GM20431 (cell line): ENCODE results near the gene MLPH.

ENCODE experiments used
- in situ Hi-C: fragments of 300-500 bp; cut with MseI, MboI; formaldehyde crosslinking; loops from one replicate; pipeline ENCODE4 v1.15.0; 2020; ENCODE audit warnings: low sequenced_read_pairs; ENCODE audit not compliant: unreplicated experiment

The MLPH gene

DNA sequence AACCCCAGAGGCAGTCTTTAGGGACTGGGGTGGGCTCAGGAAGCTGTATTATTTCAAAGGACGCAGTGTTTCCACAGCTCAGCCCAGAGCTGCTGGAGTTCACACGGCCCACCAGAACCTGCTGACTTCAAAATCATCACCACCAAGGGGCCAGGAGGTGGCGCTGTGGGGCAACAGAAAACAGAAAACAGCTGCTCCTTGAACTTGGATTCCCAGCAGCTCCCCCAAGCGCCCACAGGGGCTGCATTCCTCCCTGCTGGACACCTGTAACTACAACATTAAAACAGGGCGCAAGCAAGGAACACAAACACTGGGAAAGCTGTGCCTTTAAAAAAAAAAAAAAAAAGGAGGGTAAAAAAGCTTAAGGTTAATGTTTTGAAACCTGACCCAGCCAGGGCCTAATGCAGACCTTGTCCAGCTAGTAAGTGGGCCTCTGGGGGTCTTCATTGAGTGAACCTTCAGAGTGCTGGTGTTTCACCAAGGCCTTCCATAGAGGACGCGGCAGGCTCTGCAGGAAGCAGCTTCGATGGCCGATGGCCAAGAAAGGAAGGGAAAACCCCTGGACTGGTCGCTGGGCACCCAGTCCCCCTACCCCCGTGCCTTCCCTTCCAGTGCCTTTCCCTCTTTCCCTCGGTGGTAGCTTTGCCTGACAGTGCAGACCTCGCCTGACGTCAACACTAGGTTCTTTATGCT is 25.9 kb downstream of the MLPH start:
- in situ Hi-C loops, result loop anchor here (5.0 kb wide), 1 partner anchor 49 kb away; no protein-coding TSS in a partner anchor

DNA sequence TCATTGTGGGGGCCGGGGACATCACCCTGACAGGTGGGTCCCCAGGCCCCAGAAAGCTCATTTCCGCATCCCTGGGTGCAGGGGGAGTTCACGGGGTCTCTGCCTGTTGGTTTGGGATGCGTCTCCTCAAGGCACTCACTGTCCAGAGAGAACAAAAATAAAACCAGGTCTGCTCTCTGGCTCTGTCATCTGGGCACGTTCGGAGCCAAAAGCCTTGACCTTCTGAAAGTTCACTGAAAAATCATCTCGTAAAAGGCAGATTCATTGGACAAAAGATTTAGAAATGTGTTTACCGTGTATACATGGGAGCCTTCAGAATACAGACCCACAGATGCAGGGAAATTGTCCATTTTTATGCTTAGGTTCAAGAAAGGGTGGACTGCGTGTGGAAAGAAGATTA is 26.6 kb downstream of the MLPH start:
- in situ Hi-C loops, result loop anchor here (5.0 kb wide), 1 partner anchor 49 kb away; no protein-coding TSS in a partner anchor

DNA sequence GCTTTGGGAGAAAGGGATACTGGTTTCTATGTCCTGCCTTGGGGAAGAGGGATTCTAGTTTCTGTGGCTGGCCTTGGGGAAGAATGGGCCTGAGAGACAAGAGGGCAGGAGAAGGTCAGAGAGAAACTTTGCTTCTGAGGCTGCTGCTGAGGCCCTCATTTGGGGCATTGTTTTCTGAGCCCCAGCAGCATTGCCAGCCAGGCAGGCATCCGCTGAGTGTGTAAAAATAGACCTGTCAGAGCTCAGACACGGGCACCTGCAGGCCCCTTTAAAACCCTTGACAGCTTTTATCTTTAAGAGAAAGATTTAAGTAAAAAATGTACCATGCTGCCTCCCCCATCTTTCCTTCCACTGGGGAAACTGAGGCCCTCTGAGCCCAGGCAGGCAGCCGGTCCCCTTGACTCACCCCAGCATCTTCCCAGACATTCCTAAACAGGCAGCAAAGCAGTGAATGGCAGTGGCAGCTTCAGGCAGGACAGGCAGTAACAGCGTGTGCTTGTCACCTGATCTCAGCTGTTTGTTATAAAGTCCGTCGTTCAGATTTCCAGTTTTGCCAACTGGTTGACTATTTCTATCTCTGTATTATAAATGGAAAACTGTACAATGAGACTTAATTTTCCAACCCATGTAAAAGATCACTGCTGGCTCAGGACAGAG is 27.6 kb downstream of the MLPH start:
- in situ Hi-C loops, result loop anchor here (5.0 kb wide), 1 partner anchor 48 kb away; no protein-coding TSS in a partner anchor

DNA sequence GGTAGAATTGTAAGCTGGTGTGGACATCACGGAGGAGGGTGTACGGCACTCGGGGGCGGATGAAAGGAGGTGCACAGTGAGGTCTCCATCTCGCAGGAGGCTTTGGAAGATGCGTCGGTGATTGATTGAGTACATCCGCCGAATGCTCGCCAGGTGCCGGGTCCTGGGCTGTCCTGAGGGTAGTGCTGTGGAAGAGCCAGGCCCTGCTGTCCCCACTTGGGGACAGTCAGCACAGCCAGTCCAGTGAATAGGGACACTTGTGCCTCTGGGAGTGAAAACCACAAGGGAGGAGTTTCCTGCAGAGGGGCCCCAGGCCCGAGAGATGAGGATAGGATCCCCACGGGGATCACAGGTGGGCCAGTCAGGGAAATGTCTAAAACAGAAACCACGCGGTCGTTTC is 28.1 kb downstream of the MLPH start:
- in situ Hi-C loops, result no loop called here

DNA sequence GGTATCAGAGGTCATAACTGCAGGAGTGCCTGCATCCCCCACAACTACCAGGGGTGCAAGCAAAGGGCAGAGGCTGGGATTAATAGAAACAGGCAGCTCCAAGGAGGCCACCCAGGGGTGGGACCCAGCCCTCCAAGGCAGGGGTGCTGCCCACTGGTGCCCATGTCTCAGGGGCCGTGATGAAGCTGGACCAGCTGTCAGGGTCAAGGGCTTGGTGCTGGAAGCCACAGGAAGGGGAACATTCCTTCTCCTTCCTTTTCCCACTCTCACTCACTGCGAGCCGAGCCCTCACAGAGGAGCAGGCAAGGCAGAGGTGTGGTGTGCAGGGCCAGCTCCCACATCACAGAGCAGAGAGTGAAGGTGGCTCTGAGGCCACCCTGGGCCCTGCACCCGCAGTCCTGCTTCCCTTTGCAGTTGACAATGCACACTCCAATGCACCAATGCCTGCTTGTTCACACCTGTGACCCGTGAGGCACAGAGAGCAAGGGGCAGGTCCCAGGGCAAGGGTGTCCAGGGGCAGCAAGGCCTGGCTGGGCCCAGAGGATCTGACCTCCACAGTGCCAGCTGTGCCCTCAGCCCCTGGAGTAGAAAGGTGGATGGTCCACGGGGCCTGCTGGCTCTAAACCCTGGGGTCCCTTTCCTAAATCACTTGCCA is 28.7 kb downstream of the MLPH start:
- in situ Hi-C loops, result no loop called here

DNA sequence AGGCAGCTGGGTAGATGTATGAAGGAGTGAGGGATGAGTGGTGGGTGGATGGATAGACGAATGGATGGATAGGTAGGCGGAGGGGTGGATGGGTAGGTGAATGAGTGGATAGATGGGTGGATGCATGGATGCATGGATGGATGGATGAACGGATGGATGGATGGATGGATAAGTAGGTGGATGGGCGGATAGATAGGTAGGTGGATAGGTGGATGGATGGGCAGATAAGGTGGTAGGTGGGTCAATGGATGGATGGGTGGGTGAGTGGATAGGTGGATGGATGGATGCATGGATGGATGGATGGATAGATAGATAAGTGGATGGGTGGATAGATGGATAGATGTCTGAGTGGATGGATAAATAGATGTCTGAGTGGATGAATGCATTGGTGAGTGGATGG is 30.1 kb downstream of the MLPH start:
- in situ Hi-C loops, result no loop called here

DNA sequence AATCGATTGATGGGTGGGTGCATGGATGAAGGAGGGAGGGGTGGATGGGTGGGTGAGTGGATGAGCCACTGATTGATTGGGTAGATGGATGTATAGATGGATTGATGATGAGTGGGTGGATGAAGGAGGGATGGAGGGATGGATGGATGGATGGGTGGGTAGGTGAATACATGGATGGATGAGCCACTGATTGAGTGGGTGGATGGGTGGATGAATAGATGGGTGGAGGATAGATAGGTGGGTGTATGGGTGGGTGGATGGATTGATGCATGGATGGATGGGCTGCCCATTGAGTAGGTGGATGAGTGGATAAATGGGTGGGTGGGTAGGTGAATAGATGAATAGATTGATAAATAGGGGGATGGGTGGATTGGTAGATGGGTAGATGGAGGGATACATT is 30.9 kb downstream of the MLPH start:
- in situ Hi-C loops, result no loop called here

DNA sequence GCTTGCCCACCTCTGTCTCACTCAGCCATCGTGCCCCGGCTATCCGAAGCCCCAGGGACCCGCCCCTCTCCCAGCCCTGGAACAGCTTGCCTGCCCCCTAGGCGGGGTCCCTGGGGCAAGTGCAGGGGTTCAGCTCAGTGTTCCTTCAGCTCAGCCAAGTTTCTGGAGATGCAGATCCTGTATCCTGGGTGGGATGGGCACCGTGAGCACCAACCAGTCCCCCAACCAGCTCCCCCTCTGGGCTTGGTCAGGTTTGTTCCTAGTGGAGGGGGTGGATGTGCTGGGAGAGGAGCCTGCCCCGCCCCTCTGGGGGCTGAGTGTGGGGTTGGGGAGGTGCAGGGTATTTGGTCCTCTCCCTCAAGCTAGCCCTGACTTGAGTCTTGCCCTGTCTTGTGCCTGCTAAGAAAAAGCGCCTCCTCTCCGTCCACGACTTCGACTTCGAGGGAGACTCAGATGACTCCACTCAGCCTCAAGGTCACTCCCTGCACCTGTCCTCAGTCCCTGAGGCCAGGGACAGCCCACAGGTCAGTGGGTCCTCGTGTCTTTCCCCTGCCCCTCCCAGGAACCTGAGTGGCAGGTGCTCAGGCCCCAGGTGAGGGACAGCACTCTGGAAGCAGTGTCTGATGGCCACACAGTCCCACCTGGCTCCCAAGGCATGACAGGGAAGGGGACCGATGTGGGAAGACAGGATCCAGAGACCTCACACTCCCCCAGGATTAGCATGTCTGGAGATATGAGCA is 32.6 kb downstream of the MLPH start:
- in situ Hi-C loops, result no loop called here

DNA sequence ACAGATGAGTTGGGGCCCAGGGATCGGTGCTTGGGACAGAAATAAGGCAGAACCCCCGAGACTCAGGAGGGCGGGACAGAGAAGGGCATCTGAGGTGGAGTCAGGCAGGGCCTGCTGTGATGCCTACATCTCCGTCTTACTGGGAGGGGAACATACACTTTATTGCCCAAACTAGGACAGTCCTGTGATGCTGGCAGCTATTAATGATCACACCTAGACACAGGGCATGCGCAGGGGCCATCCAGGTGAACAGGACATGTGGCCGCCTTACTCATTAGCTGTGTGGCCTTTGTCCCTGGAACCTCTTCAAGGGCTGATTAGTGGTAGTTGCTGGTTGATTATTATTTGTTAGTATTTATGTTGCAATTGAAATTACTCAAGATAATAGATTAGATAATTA is 33.2 kb downstream of the MLPH start:
- in situ Hi-C loops, result no loop called here

DNA sequence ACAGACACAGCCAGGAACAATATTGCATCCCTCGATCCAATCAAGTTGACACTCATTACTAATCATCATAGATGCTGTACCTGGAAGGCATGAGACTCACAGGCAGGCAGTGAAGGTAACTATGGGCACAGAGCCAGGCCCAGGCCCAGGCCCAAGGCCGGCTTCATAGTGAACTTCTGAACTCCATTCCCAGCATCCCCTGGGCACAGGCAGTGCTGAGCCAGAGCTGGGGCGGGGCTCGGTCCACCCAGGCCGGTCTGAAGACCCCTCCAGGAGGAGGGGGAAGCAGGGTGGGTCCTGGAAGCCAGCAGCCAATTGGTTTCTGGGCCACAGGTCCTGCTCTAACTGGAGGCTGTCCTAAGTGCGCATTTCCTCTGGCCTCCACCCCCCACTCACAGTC is 37.6 kb downstream of the MLPH start:
- in situ Hi-C loops, result no loop called here

DNA sequence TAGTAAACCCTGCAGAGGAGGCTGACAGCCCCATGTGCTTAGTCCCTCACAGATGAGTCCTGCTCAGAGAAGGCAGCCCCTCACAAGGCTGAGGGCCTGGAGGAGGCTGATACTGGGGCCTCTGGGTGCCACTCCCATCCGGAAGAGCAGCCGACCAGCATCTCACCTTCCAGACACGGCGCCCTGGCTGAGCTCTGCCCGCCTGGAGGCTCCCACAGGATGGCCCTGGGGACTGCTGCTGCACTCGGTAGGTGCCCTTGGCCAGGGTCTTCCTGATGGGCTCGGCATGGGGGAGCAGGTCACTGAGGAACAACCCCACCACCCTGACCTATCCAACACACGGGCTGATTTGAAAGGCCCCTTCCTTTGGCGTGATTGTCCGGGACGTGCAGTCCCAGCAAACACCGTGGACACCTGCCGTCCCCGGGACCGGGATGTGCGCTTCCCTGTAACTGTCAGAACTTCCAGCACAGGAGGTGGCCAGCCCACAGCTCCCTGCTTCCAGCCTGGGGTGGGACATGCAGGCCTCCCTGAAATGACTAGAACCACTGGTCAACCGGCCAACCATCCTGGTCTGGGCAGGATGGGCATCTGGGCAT is 38.6 kb downstream of the MLPH start:
- in situ Hi-C loops, result no loop called here

DNA sequence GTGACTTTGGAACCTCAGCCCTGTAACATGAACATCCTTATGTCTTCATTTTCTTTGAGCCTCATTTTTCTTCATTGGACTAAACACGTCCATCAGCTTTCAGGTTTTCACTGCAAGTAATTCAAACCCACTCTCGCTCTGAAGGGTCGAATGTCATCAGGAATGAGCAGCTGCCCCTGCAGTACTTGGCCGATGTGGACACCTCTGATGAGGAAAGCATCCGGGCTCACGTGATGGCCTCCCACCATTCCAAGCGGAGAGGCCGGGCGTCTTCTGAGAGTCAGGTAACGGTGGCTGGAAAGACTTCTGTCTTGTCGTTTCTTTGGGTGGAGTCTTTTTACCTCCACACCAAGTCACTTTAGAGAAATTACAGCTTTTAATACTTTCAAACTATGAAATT is 40.2 kb downstream of the MLPH start:
- in situ Hi-C loops, result no loop called here

DNA sequence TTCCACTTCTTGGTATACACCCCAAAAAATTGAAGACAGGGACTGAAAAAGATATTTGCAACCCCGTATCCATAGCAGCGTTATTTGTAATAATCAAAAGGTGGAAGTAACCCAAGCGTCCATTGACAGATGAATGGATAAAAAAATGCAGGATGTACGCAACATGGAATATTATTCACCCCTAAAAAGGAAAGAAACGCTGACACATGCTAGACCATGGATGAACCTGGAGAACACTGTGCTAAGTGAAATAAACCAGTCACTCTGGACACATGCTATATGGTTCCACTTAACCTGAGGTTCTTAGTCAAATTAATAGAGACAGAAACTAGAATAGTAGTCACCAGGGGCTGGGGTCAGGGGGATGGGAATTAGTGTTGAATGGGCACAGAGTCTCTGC is 40.7 kb downstream of the MLPH start:
- in situ Hi-C loops, result no loop called here

DNA sequence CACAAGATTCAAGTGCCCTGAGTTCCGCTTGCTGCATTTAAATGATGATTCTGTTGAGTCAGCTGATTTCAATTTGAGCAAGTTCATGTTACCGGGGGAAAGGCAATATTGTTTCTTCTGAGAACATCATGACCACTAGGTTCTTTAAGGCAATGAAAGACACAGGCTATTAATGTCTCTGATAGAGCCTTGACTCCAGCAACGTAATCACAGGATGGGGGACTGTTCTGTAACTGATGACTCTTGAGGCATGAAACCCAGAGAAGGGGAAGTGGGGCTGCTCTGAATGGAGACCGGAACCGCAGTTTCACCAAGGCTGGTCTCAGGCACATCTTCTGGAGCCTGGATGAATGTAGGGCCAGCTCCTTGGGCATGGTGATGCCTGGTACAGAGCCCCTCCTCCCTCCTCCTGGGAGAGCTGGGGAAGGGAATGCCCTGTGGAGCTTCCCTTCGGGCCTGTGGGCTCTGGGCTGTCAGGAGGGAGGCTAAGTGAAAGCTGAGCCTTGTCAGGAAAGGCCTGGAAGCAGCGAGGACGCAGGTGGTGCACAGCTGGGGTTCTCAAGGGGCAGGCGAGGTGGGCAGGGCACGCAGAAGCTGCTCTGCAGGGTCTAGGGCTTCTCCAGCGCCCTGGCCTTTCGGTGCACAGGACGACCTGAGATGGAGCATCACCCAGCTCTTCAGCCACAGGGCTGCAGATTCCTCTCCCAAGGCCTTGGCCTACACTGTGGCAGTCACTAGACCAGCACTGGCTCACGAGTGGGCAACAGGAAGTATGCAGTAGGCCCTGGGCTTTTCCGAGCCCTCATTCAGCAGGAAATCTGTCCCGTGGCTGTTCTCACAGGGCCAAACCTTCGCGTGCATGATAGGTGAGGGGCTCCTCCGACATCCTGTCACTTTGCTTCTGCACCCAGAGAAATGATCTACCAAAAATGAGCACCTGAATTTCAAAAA is 42.7 kb downstream of the MLPH start:
- in situ Hi-C loops, result no loop called here

DNA sequence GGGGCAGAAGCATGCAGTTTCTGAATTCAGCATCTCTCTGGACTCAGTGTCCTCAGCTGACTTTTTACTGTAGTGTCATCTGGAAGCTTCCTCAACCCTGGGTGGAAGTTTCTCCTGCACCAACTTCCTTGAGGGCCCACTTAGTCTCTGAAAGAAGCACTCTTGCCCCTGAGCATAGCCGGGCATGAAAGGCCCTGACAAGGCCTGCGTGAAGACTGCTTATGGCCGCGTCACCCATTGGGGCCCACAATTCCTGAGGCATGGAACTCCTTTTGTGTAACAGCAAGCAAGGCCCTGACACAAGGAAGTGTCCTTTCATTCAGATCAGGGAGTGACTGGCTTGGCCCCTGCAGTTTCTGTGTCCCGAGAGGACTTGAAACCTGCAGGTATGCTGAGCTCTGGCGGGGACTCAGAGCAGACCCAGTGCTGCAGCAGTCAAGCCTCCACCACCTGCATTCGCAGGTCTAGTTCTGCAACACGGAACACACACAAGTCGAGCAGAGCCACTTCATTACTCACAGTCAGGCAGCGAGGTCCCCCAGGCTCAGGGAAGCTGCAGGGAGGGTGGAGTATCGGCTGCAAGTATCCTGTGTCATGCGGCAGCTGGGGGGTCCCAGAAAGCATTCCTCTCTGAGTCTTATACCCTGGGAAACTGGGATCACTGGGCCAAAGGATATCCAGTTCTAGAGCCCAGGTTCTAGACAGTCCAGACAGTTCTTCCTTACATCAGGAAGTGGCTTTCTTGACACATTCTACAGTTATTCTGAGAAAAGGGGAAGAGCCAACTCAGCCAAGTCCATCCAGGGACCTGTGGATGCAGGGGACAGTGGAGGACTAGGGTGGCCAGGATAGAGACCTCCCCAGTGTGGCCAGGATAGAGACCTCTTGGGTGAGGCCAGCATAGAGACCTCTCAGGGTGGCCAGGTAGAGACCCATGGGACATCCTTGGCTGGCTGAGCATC is 43.7 kb downstream of the MLPH start:
- in situ Hi-C loops, result no loop called here

DNA sequence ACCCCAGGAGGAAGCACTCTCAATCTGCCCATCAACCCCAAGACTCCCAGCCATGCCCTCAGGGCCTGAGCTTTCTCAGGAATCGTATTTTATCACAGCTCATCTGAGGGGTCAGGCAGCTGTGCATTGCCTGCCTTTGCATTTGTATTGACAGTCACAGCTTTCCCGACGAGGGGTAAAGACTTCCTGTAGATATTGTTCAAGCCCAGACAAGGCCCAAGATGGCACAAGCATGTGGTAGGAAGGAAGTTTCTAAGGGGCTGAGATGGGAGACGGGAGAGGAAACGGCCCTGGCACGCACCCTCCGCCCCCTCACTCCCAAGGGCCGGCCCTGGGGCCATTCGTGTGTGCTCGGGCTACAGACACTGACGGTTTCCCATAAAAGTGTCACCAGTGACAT is 45.1 kb downstream of the MLPH start:
- in situ Hi-C loops, result no loop called here

DNA sequence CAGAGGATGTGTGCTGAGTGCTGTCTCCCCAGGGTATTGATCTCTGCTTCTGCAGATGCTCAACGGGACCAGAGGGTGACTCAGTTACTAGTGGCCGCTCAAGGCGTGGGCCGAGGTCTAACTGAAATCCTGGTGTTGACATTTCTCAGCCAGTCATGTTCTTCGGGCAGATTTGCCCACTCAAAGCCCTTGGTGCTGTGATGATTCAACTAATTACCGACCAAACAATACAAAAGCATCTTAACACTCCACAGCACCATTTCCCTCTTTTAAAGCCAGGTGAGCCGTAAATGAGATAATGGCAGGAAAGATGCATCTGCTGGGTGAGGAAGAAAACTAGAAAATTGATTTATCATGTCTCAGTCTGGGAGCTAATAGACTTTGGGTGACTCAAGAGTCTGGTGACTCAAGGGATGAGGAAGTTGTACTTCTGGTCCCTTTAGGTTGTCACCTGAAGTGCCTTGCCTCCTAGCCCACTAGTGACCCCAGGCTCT is 46.7 kb downstream of the MLPH start:
- in situ Hi-C loops, result no loop called here

DNA sequence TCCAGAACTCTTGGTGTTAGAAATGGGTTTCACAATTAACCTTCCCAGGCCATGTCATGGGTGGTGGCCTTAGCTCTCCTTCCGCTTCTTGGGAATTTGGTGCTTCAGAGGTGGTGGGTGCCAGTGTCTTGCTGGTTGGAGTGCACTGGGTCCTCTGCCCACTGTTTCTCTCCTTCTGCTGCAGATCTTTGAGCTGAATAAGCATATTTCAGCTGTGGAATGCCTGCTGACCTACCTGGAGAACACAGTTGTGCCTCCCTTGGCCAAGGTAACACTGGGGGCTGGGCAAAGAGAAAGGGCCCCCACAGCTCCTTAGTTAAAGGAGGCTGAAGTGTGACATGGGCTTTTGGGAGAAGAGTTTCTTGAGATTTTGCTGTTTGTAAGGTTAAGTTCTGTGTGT is 47.3 kb downstream of the MLPH start:
- in situ Hi-C loops, result no loop called here
